H9 (cell line): ENCODE data around the gene LDLRAP1. TPM values are rescaled to one million over a fixed set of nuclear protein-coding genes. Genes with fewer than 3 reads are reported as not detected.

Experiments
- DNase-seq: peaks from one replicate; pipeline ENCODE4 v3.0.0-alpha.2; 2017
- H2AFZ ChIP-seq: one replicate; pipeline ENCODE4 v1.6.1; 2013; ENCODE audit warnings: mild to moderate bottlenecking, low read length, control low read depth, moderate library complexity
- H2AK5ac ChIP-seq: 2 replicates; pipeline ENCODE4 v1.6.1; 2013; ENCODE audit warnings: low read length, control low read depth, mixed read lengths; ENCODE audit not compliant: insufficient read length
- H2BK120ac ChIP-seq: one replicate; pipeline ENCODE4 v1.6.1; 2013; ENCODE audit warnings: low read depth, mild to moderate bottlenecking, low read length, control low read depth, inconsistent platforms; ENCODE audit not compliant: poor library complexity, severe bottlenecking
- H2BK12ac ChIP-seq: 2 replicates; pipeline ENCODE4 v1.6.1; 2013; ENCODE audit warnings: low read length, control low read depth, mixed read lengths, low read depth; ENCODE audit not compliant: insufficient read length
- H2BK15ac ChIP-seq: 2 replicates; pipeline ENCODE4 v1.6.1; 2013; ENCODE audit warnings: low read depth, low read length, control low read depth
- H2BK20ac ChIP-seq: one replicate; pipeline ENCODE4 v1.6.1; 2013; ENCODE audit warnings: low read depth, mild to moderate bottlenecking, low read length, control low read depth, inconsistent platforms; ENCODE audit not compliant: poor library complexity, severe bottlenecking
- H2BK5ac ChIP-seq: 2 replicates; pipeline ENCODE4 v1.6.1; 2013; ENCODE audit warnings: low read length, control low read depth, mixed read lengths; ENCODE audit not compliant: insufficient read length
- H3K14ac ChIP-seq: 2 replicates; pipeline ENCODE4 v1.6.1; 2013; ENCODE audit warnings: low read length, control low read depth; ENCODE audit not compliant: insufficient read depth
- H3K18ac ChIP-seq: 2 replicates; pipeline ENCODE4 v1.6.1; 2013; ENCODE audit warnings: low read depth, mild to moderate bottlenecking, mixed read lengths, low read length, control low read depth; ENCODE audit not compliant: insufficient read length
- H3K23ac ChIP-seq: 2 replicates; pipeline ENCODE4 v1.6.1; 2013; ENCODE audit warnings: low read length, control low read depth, mixed read lengths, low read depth; ENCODE audit not compliant: insufficient read length
- H3K23me2 ChIP-seq: 2 replicates; pipeline ENCODE4 v1.6.1; 2013; ENCODE audit warnings: low read depth, mild to moderate bottlenecking, mixed read lengths, low read length, control low read depth; ENCODE audit not compliant: insufficient read length, poor library complexity, severe bottlenecking
- H3K27ac ChIP-seq: 2 replicates; pipeline ENCODE4 v1.5.1; 2013; ENCODE audit warnings: low read length, control low read depth, mixed read lengths, low read depth; ENCODE audit not compliant: insufficient read length
- H3K27me3 ChIP-seq: 2 replicates; pipeline ENCODE4 v1.6.1; 2013; ENCODE audit warnings: low read length, control low read depth, inconsistent platforms; ENCODE audit not compliant: insufficient read depth
- H3K4ac ChIP-seq: 2 replicates; pipeline ENCODE4 v1.6.1; 2013; ENCODE audit warnings: low read depth, mild to moderate bottlenecking, control low read depth, inconsistent platforms, low read length, moderate library complexity
- H3K4me1 ChIP-seq: 2 replicates; pipeline ENCODE4 v1.6.1; 2013; ENCODE audit warnings: low read length, control low read depth, inconsistent platforms; ENCODE audit not compliant: insufficient read depth
- H3K4me2 ChIP-seq: 2 replicates; pipeline ENCODE4 v1.6.1; 2013; ENCODE audit warnings: low read length, control low read depth, mixed read lengths; ENCODE audit not compliant: insufficient read length, insufficient read depth
- H3K56ac ChIP-seq: 2 replicates; pipeline ENCODE4 v1.6.1; 2013; ENCODE audit warnings: low read depth, mild to moderate bottlenecking, mixed read lengths, low read length, control low read depth; ENCODE audit not compliant: insufficient read length
- H3K79me1 ChIP-seq: 2 replicates; pipeline ENCODE4 v1.6.1; 2013; ENCODE audit warnings: low read depth, mild to moderate bottlenecking, moderate library complexity, low read length, control low read depth, inconsistent platforms; ENCODE audit not compliant: insufficient read depth, poor library complexity, severe bottlenecking
- H3K79me2 ChIP-seq: 2 replicates; pipeline ENCODE4 v1.6.1; 2013; ENCODE audit warnings: low read length, control low read depth, inconsistent platforms; ENCODE audit not compliant: insufficient read depth
- H3K9ac ChIP-seq: 2 replicates; pipeline ENCODE4 v1.6.1; 2013; ENCODE audit warnings: low read length, control low read depth, mixed read lengths; ENCODE audit not compliant: insufficient read length; ENCODE audit errors: extremely low read depth
- H3K9me3 ChIP-seq: one replicate; pipeline ENCODE4 v1.6.1; 2013; ENCODE audit warnings: low read depth, low read length, inconsistent platforms; ENCODE audit not compliant: control insufficient read depth
- H3T11ph ChIP-seq: one replicate; pipeline ENCODE4 v1.6.1; 2013; ENCODE audit warnings: mild to moderate bottlenecking, low read length, control low read depth, inconsistent platforms
- H4K20me1 ChIP-seq: one replicate; pipeline ENCODE4 v1.6.1; 2013; ENCODE audit not compliant: control insufficient read depth, insufficient read length, insufficient read depth
- H4K5ac ChIP-seq: 2 replicates; pipeline ENCODE4 v1.6.1; 2013; ENCODE audit warnings: low read depth, mild to moderate bottlenecking, mixed read lengths, low read length, control low read depth; ENCODE audit not compliant: insufficient read length
- H4K8ac ChIP-seq: replicated peaks from 2 replicates; pipeline ENCODE4 v1.6.1; 2013; ENCODE audit warnings: low read length, control low read depth, mixed read lengths, low read depth; ENCODE audit not compliant: insufficient read length
- H4K91ac ChIP-seq: 2 replicates; pipeline ENCODE4 v1.6.1; 2013; ENCODE audit warnings: low read depth, mild to moderate bottlenecking, moderate library complexity, mixed read lengths, low read length, control low read depth; ENCODE audit not compliant: insufficient read length
- H3K27ac Mint-ChIP-seq, 3 experiments: 2 replicates in 2 of 3; 3 replicates in 1 of 3; pipeline ENCODE4 v1.8.0; 2020 to 2021; ENCODE audit warnings: mixed read lengths in 3 of 3, mild to moderate bottlenecking in 1 of 3, moderate library complexity in 1 of 3
- H3K27me3 Mint-ChIP-seq: 2 replicates; pipeline ENCODE4 v1.8.0; 2021; ENCODE audit warnings: low read depth, mild to moderate bottlenecking, moderate library complexity, mixed read lengths
- H3K36me3 Mint-ChIP-seq, 3 experiments: 2 replicates in 2 of 3; 3 replicates in 1 of 3; pipeline ENCODE4 v1.8.0; 2020 to 2021; ENCODE audit warnings: low read depth in 3 of 3, mixed read lengths in 3 of 3; ENCODE audit not compliant: insufficient read depth in 1 of 3
- H3K4me1 Mint-ChIP-seq, 2 experiments: 2 replicates each; pipeline ENCODE4 v1.8.0; 2020; ENCODE audit warnings: mixed read lengths in 2 of 2
- H3K4me3 Mint-ChIP-seq, 2 experiments: 2 replicates in 1 of 2; 3 replicates in 1 of 2; pipeline ENCODE4 v1.8.0; 2020 to 2021; ENCODE audit warnings: mild to moderate bottlenecking in 2 of 2, mixed read lengths in 2 of 2, moderate library complexity in 1 of 2
- H3K9me3 Mint-ChIP-seq, 2 experiments: 2 replicates in 1 of 2; 3 replicates in 1 of 2; pipeline ENCODE4 v1.8.0; 2020; ENCODE audit warnings: mild to moderate bottlenecking in 2 of 2, mixed read lengths in 2 of 2, moderate library complexity in 1 of 2
- CTCF ChIP-seq: fragments of 200-600 bp; sonication (generic); conservative IDR thresholded peaks from 3 replicates; pipeline ENCODE4 v1.8.0; 2021; ENCODE audit warnings: antibody characterized with exemption, mild to moderate bottlenecking
- WGBS: extraction: QIAGEN DNeasy Blood & Tissue Kit; methylation state at CpG from one replicate; pipeline ENCODE4 v1.1.7; 2013; ENCODE audit warnings: missing lambda C conversion rate, low lambda C conversion rate, mixed read lengths; ENCODE audit not compliant: insufficient read length; ENCODE audit errors: extremely low coverage; 5-methylcytosine and 5-hydroxymethylcytosine counted together
- total RNA-seq: library from RNA; stranded (reverse); gene quantifications from 2 replicates; pipeline ENCODE4 v1.2.1, GENCODE V29; 2021

Gene LDLRAP1
- total RNA-seq, 1 experiment from 2014 or later: 15.7 TPM

DNA sequence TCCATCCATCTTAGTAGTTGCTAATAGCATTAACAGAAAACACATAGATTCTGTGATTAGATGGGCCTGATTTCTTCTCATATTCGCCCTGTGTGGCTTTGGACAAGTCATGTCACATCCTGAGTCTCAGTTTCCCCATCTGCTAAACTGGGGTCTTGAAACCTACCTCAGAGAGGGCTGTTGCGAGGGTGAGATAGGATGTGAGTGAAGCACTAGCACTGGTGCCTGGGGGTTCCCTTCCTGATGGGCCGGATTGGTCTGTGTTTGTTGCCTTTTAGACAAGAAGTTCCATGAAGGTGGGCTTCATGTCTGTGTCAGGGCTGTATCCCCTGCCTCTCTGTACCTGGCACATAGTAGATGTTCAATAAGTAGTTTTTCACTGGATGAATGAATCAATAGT is 69.7 kb downstream of the LDLRAP1 start:
- H3K27ac ChIP-seq: no peak overlapping the region
- Mint-ChIP-seq H3K4me3 (no peak overlapping the region), H3K36me3 (no peaks in the 10 kb centered on the region), H3K27me3 (peaks cover 55% of the 10 kb centered on the region), H3K27ac (no peak overlapping the region), H3K9me3 (no peaks in the 10 kb centered on the region), H3K4me1 (peaks cover 9 to 10% of the 10 kb centered on the region in 2 experiments)
- no peak overlapping the region for H3K14ac ChIP-seq
- no CpG with 5 or more reads among the region's 3 CpGs for WGBS
- H3K23ac ChIP-seq: no peak overlapping the region
- no peak overlapping the region for H2BK12ac ChIP-seq
- no peak overlapping the region for H3K18ac ChIP-seq
- no peak overlapping the region for H4K91ac ChIP-seq
- H2BK15ac ChIP-seq: no peak overlapping the region
- no peaks in the 10 kb centered on the region for H3K79me1 ChIP-seq
- no peak overlapping the region for H2BK5ac ChIP-seq
- no peak overlapping the region for H3K4ac ChIP-seq
- H3K79me2 ChIP-seq: no peaks in the 10 kb centered on the region
- no peaks in the 10 kb centered on the region for H3K4me1 ChIP-seq
- H3K9me3 ChIP-seq: no peaks in the 10 kb centered on the region
- H3K23me2 ChIP-seq: peaks cover 13% of the 10 kb centered on the region
- no peak for DNase-seq
- no peak overlapping the region for H3K9ac ChIP-seq
- H4K5ac ChIP-seq: no peak overlapping the region
- no peak overlapping the region for H2AFZ ChIP-seq
- H3T11ph ChIP-seq: no peak overlapping the region
- no peak overlapping the region for H4K8ac ChIP-seq
- no peak overlapping the region for H2BK20ac ChIP-seq
- no peaks in the 10 kb centered on the region for H4K20me1 ChIP-seq
- no peak overlapping the region for H3K56ac ChIP-seq
- no peak for TF ChIP-seq CTCF
- no peak overlapping the region for H2BK120ac ChIP-seq
- no peak overlapping the region for H3K4me2 ChIP-seq
- no peak overlapping the region for H2AK5ac ChIP-seq
- no peaks in the 10 kb centered on the region; the same call in 1 of the 2 replicates for H3K27me3 ChIP-seq
